Smooth muscle cell (in vitro differentiated cells): ENCODE results near the gene SIKE1. TPM values are rescaled to one million over a fixed set of nuclear protein-coding genes. Genes with fewer than 3 reads are reported as not detected.

Source experiments
- DNase-seq: peaks from one replicate; lab custom pipeline; 2025; ENCODE audit not compliant: unreplicated experiment; lab: John Stamatoyannopoulos, UW
- H2AFZ ChIP-seq: fragments of 200-600 bp; sonication (generic); 2 replicates; pipeline ENCODE4 v1.6.0; 2016; ENCODE audit warnings: antibody characterized with exemption, low read depth, mild to moderate bottlenecking
- H3F3A ChIP-seq: fragments of 200-600 bp; sonication (generic); 2 replicates; pipeline ENCODE4 v1.6.0; 2017; ENCODE audit warnings: antibody characterized with exemption, low read depth
- H3K27ac ChIP-seq: fragments of 200-600 bp; sonication (generic); 2 replicates; pipeline ENCODE4 v1.5.1; 2016; ENCODE audit warnings: low read depth, mild to moderate bottlenecking
- H3K27me3 ChIP-seq: fragments of 200-600 bp; sonication (generic); 2 replicates; pipeline ENCODE4 v1.6.1; 2016; ENCODE audit warnings: low read depth, mild to moderate bottlenecking
- H3K36me3 ChIP-seq: fragments of 200-600 bp; sonication (generic); 2 replicates; pipeline ENCODE4 v1.5.1; 2016; ENCODE audit warnings: low read depth
- H3K4me1 ChIP-seq: fragments of 200-600 bp; sonication (generic); 2 replicates; pipeline ENCODE4 v1.5.1; 2016; ENCODE audit warnings: low read depth
- H3K4me2 ChIP-seq: fragments of 200-600 bp; sonication (generic); 2 replicates; pipeline ENCODE4 v1.6.0; 2016; ENCODE audit warnings: mild to moderate bottlenecking
- H3K4me3 ChIP-seq: fragments of 200-600 bp; sonication (generic); 2 replicates; pipeline ENCODE4 v1.5.1; 2016; ENCODE audit warnings: mild to moderate bottlenecking
- H3K79me2 ChIP-seq: fragments of 200-600 bp; sonication (generic); 2 replicates; pipeline ENCODE4 v1.6.0; 2016; ENCODE audit warnings: low read depth, mild to moderate bottlenecking
- H3K9ac ChIP-seq: fragments of 200-600 bp; sonication (generic); 2 replicates; pipeline ENCODE4 v1.6.0; 2016; ENCODE audit warnings: low read depth
- H3K9me3 ChIP-seq: fragments of 200-600 bp; sonication (generic); replicated peaks from 2 replicates; pipeline ENCODE4 v1.5.1; 2016; ENCODE audit warnings: low read depth
- H4K20me1 ChIP-seq: fragments of 200-600 bp; sonication (generic); 2 replicates; pipeline ENCODE4 v1.6.0; 2016; ENCODE audit warnings: low read depth
- WGBS: methylation state at CpG from one replicate; pipeline ENCODE4 v1.1.7; 2016; ENCODE audit warnings: low lambda C conversion rate; 5-methylcytosine and 5-hydroxymethylcytosine counted together
- polyA plus RNA-seq: library from polyadenylated mRNA; unstranded; fragments of >200 nt; fragmentation: Nextera tagmentation; extraction: Ambion mirVana; gene quantifications from 2 replicates; pipeline ENCODE4 v1.2.1, GENCODE V29; 2016
- small RNA-seq: library from RNA; depleted of rRNA; stranded (forward); fragments of <200 nt; gene quantifications from one replicate; pipeline ENCODE3, GENCODE V24; 2014
- total RNA-seq: library from RNA; depleted of rRNA; stranded (reverse); fragments of >200 nt; gene quantifications from 2 replicates; pipeline ENCODE4 v1.2.3, GENCODE V29; 2014
- TF ChIP-seq, protein P1 (sequence below): fragments of 200-600 bp; sonication (generic); IDR thresholded peaks from 2 replicates; pipeline ENCODE4 v1.5.1; 2017; ENCODE audit warnings: borderline replicate concordance, mild to moderate bottlenecking, antibody characterized with exemption; ENCODE audit not compliant: insufficient read depth, poor library complexity, severe bottlenecking

SIKE1 gene
- total and polyA plus RNA-seq, 2 experiments from 2014 or later = 37.0 to 70.5 TPM

DNA sequence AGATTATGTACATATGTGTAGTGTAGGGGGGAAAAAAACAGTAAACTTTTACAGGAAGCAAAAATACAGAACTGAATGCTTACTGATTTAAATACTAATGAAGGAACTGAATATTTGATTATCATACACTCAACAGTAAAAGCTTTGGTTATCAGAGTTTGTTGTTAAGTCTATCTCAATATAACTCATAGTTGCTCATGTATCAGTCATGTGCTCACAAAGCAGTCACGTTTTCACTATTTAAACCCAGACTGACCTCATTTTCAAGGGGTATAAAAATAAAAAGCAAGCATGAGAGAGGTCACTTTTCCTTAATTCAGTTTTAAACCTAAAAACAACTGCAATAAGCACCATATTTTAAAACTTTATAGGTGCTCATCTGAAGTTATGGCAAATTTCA is 57.0 kb downstream of the SIKE1 start:
- TF ChIP-seq, protein P1, sequence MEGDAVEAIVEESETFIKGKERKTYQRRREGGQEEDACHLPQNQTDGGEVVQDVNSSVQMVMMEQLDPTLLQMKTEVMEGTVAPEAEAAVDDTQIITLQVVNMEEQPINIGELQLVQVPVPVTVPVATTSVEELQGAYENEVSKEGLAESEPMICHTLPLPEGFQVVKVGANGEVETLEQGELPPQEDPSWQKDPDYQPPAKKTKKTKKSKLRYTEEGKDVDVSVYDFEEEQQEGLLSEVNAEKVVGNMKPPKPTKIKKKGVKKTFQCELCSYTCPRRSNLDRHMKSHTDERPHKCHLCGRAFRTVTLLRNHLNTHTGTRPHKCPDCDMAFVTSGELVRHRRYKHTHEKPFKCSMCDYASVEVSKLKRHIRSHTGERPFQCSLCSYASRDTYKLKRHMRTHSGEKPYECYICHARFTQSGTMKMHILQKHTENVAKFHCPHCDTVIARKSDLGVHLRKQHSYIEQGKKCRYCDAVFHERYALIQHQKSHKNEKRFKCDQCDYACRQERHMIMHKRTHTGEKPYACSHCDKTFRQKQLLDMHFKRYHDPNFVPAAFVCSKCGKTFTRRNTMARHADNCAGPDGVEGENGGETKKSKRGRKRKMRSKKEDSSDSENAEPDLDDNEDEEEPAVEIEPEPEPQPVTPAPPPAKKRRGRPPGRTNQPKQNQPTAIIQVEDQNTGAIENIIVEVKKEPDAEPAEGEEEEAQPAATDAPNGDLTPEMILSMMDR = no peak
- Histone ChIP-seq H3K27me3 (no peaks in the 10 kb centered on the region), H3K27ac (peak overlapping the region; percentile 32), H3K9ac (no peak overlapping the region), H3K36me3 (peaks cover 46% of the 10 kb centered on the region), H3K4me3 (no peak overlapping the region), H3K4me2 (no peak overlapping the region), H3F3A (peaks cover 44% of the 10 kb centered on the region), H3K79me2 (peaks cover 14% of the 10 kb centered on the region), H3K4me1 (no peaks in the 10 kb centered on the region), H2AFZ (no peak overlapping the region), H4K20me1 (peaks cover 26% of the 10 kb centered on the region), H3K9me3 (no peaks in the 10 kb centered on the region)
- WGBS = 0% methylated on average over 1 of the region's 1 CpG
- no peak for DNase-seq

DNA sequence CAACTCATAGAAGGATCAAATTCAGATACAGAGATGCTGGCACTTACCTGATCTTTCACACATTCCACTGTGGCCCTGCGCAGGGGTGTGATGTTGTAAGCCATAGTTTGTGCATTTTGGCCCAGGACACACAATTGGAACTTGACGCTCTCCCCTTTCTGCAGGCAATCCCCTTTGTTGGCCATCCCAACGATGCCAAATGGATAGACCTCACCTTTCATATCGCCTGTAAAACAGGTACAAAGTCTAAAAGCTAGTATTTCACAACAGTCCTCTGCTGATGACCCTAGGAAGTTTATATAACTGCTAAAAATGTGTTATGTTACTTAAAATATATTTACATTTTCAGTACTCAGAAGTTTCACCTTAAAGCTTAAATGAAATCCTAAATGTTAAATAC is 60.0 kb downstream of the SIKE1 start:
- no peak overlapping the region for H3K4me3 ChIP-seq
- H3K27ac ChIP-seq = peak overlapping the region; percentile 99
- H3K9me3 ChIP-seq = no peaks in the 10 kb centered on the region
- H3K4me2 ChIP-seq = no peak overlapping the region
- H3K9ac ChIP-seq = no peak overlapping the region
- no peaks in the 10 kb centered on the region for H3K27me3 ChIP-seq
- H3K79me2 ChIP-seq = peaks cover 16% of the 10 kb centered on the region
- WGBS = 96% methylated on average over 4 of the region's 4 CpGs
- peaks cover 22% of the 10 kb centered on the region for H3K36me3 ChIP-seq
- H3F3A ChIP-seq = peaks cover 58% of the 10 kb centered on the region
- H3K4me1 ChIP-seq = peaks cover 8% of the 10 kb centered on the region
- no peak overlapping the region for H2AFZ ChIP-seq
- TF ChIP-seq, protein P1 = no peak
- DNase-seq = no peak
- H4K20me1 ChIP-seq = no peaks in the 10 kb centered on the region

Small RNA genes lying within 50 kb of the gene (small RNA-seq; reads per million reads assigned to genes)
- not detected for gene RNY1P13

Other genes with a start within 250 kb of the SIKE1 start
- gene BCAS2, start 199.1 kb downstream of the SIKE1 start, total RNA-seq = 49.3 and 65.5 TPM in 2 replicates
- 57.0 and 61.2 TPM in 2 replicates for gene BCAS2, start 199.1 kb downstream of the SIKE1 start, polyA plus RNA-seq
- 4.1 and 8.6 TPM in 2 replicates for gene DENND2C, start 110.6 kb downstream of the SIKE1 start, total RNA-seq
- 1.4 and 2.9 TPM in 2 replicates for gene DENND2C, start 110.6 kb downstream of the SIKE1 start, polyA plus RNA-seq
- not detected in 2 replicates for gene AMPD1, start 85.1 kb downstream of the SIKE1 start, total RNA-seq
- not detected in 2 replicates for gene AMPD1, start 85.1 kb downstream of the SIKE1 start, polyA plus RNA-seq
- 84.7 and 105 TPM in 2 replicates for gene NRAS, start 63.9 kb downstream of the SIKE1 start, total RNA-seq
- gene NRAS, start 63.9 kb downstream of the SIKE1 start, polyA plus RNA-seq = 31.4 and 37.0 TPM in 2 replicates
- 768 and 827 TPM in 2 replicates for gene CSDE1, start 22.7 kb downstream of the SIKE1 start, total RNA-seq
- gene CSDE1, start 22.7 kb downstream of the SIKE1 start, polyA plus RNA-seq = 160 and 173 TPM in 2 replicates
- not detected in 2 replicates for gene SYCP1, start 74.2 kb upstream of the SIKE1 start, total RNA-seq
- gene SYCP1, start 74.2 kb upstream of the SIKE1 start, polyA plus RNA-seq = not detected in 2 replicates
- gene TSHB, start 249.1 kb upstream of the SIKE1 start, total RNA-seq = not detected in 2 replicates
- not detected in 2 replicates for gene TSHB, start 249.1 kb upstream of the SIKE1 start, polyA plus RNA-seq